OCI-LY3 (cell line): Measurements from ENCODE around the gene ZNF808.

ENCODE experiments used
- EZH2phosphoT487 ChIP-seq: fragments of 200-600 bp; shearing (Covaris generic); IDR thresholded peaks from 2 replicates; pipeline ENCODE4 v1.6.1; 2018; ENCODE audit warnings: antibody characterized with exemption, mixed run types, low read depth
- TF ChIP-seq, protein P1 (sequence below): fragments of 200-600, 300-600 bp; sonication (generic); IDR thresholded peaks from 2 replicates; pipeline ENCODE4 v1.5.1; 2014; ENCODE audit warnings: antibody characterized with exemption, low read length, low read depth

DNA sequence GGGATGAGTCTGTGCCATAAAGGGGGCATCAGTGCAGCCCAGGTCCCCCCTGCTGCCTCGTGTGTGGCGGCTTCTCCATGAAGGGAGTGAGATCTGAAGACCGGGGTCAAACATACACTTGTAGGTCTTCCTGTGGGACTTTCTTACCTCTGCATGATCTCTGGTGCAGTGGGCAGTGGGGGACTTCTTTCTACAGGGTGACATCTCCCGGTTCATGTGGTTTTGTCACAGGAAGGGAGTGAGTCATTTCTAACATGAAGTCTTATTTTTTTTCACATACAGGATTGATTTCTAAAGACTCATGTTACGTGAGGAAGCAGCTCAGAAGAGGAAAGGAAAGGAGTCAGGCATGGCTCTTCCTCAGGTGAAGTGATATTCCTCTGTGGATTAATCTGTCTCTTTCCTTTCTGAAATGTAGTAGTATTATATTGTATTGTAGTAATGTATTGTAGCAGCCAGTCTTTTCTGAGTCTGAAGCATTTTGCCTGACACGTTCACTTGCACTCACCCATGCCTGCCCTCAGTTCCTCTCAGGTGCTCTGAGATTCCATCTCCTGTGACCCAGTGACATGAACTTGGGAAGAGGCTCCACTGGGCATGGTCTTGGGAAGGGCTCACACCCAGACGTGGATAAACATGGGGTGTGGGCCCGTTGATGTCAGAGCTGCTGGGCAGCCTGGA, 15.7 kb downstream of the ZNF808 start:
- TF ChIP-seq, protein P1, sequence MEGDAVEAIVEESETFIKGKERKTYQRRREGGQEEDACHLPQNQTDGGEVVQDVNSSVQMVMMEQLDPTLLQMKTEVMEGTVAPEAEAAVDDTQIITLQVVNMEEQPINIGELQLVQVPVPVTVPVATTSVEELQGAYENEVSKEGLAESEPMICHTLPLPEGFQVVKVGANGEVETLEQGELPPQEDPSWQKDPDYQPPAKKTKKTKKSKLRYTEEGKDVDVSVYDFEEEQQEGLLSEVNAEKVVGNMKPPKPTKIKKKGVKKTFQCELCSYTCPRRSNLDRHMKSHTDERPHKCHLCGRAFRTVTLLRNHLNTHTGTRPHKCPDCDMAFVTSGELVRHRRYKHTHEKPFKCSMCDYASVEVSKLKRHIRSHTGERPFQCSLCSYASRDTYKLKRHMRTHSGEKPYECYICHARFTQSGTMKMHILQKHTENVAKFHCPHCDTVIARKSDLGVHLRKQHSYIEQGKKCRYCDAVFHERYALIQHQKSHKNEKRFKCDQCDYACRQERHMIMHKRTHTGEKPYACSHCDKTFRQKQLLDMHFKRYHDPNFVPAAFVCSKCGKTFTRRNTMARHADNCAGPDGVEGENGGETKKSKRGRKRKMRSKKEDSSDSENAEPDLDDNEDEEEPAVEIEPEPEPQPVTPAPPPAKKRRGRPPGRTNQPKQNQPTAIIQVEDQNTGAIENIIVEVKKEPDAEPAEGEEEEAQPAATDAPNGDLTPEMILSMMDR: no peak
- TF ChIP-seq EZH2phosphoT487: no peak
